ENCODE results near the gene FANCF.

The FANCF gene

DNA sequence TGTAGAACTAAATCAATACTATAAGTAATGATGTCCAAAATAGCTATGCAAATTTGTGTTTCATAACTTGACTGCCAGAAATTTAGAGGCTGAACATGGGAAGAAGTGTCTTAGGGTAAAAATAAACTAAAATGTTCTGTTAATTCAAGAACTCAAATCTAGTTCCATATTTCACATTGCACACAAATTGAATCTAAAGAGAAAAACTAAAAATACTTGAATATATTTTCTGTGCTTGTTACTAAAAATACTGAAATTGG, 43.5 kb downstream of the FANCF start:
- Mint-ChIP-seq H3K27me3 (no peaks in the 10 kb centered on the region), H3K36me3 (ENCODE audit: low read depth) (no peaks in the 10 kb centered on the region), H3K9me3 (no peaks in the 10 kb centered on the region), H3K4me1 (ENCODE audit: low read depth) (no peaks in the 10 kb centered on the region), H3K27ac (no peak overlapping the region), H3K4me3 (no peak overlapping the region)
- intact Hi-C loops (cut with micrococcal nuclease): no loop called here

DNA sequence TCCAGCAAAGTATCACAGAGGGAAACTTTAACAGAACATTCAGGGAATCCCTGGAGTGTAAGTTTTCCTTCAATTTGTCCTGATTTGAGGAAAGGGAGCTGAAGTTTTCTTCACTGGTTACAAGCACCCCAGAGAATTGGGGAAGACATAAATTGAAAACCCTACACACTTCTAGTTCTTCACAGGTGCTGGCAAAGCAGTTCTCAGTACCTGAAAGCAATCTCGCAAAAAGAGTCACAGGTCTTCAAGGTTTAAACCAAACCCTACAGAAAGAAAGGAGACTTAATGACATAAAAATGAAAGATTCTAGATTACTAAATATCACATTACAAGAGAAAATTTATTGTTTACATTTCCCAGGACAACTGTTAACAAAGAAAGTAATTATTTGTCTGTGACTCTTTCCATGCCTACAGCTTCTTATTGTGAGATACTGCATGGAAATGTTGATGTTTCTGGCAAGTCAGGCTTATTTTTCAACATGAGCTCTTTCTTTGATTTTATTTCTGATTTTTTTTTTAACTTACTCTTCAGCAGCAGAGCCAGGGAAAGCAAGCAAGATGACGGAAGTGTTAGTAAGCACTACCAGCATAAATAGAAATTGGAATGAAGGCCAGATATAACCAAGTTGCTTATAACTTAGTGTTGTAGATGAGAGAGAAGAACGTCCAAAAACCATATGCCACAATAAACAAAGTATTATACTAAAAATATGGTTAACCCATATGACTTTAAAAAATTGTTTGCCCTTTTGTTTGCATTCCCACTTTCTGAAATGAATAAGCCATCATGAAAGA, 44.1 kb downstream of the FANCF start:
- Mint-ChIP-seq H3K27me3 (no peaks in the 10 kb centered on the region), H3K4me1 (ENCODE audit: low read depth) (no peaks in the 10 kb centered on the region), H3K36me3 (ENCODE audit: low read depth) (no peaks in the 10 kb centered on the region), H3K9me3 (no peaks in the 10 kb centered on the region), H3K4me3 (no peak overlapping the region), H3K27ac (no peak overlapping the region)
- intact Hi-C loops (cut with micrococcal nuclease): no loop called here

DNA sequence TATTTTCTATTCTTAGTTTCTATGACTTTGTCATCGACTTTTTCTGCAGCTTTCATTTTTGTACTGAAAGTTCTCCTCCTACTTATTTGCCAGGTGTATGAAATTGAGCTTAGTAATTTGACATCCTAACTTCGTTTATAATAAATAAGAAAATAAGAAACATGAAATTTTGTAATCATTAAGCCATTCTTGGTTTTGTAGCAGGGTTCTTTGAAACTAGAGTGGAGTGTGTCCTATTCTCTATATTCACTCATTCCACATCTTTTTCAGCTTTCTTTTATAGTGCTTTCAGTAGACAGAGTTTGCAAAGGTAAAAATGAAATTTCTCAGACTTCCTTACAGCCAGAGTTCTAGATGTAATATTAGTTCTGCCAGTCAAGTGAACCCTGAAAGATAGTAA, 47.8 kb downstream of the FANCF start:
- no peaks in the 10 kb centered on the region for H3K4me1 Mint-ChIP-seq (ENCODE audit: low read depth)
- H3K9me3 Mint-ChIP-seq: no peaks in the 10 kb centered on the region
- H3K4me3 Mint-ChIP-seq: no peak overlapping the region
- H3K36me3 Mint-ChIP-seq (ENCODE audit: low read depth): no peaks in the 10 kb centered on the region
- H3K27ac Mint-ChIP-seq: no peak overlapping the region
- H3K27me3 Mint-ChIP-seq: no peaks in the 10 kb centered on the region
- intact Hi-C loops (cut with micrococcal nuclease): no loop called here

All from dendritic cell treated with granulocyte-macrophage colony-stimulating factor and Interleukin-4, amounts not matched to agents 40 ng/mL and 50 ng/mL, for 4 days (primary cell).